SH-SY5Y (cell line): Measurements from ENCODE around the gene CACNA1B.

ENCODE experiments used
- GATA2 ChIP-seq: IDR thresholded peaks from 2 replicates; pipeline ENCODE4 v1.6.1; 2011; ENCODE audit warnings: mild to moderate bottlenecking, low read depth, low read length
- GATA3 ChIP-seq: IDR thresholded peaks from 2 replicates; pipeline ENCODE4 v1.6.1; 2011; ENCODE audit warnings: low read depth, mild to moderate bottlenecking, low read length, moderate library complexity

DNA sequence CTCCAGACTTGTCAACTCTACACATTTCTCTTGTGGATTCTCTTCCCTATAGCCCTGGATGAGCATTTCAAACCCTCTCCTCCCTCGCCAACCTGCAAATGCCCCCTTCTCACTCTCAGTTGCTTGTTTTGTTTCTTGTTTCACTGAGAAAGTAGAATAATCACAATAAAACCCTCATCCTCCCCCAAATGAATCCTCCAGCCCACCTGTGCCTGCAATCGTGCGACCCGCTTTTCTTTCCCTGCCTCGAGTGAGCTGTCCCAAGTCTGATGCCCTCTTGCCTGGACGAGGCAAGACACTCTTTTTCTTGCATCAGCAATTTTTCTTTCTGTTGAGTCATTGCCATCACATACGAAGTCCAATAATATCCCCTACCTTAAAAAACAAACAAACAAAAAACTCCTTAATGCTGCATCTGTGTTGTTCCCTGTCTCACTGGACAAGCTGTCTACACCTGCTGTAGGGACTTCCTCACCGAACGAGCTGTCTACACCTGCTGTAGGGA lies 3.7 kb upstream of the CACNA1B start:
- TF ChIP-seq GATA3 (no peak), GATA2 (no peak)
